H1 (cell line): ENCODE measurements around the gene FBXW8. TPM values are rescaled to one million over a fixed set of nuclear protein-coding genes. Genes with fewer than 3 reads are reported as not detected.

Experiments
- CBX5 ChIP-seq: fragments of 300-800, 300-1000 bp; sonication (generic); IDR thresholded peaks from 2 replicates; pipeline ENCODE4 v1.7.1; 2016; ENCODE audit warnings: antibody characterized with exemption, low read length, low read depth
- CREB1 ChIP-seq: IDR thresholded peaks from 2 replicates; pipeline ENCODE4 v1.6.1; 2012; ENCODE audit warnings: inconsistent platforms
- KDM1A ChIP-seq: fragments of 200-600, 300-600 bp; sonication (generic); IDR thresholded peaks from 2 replicates; pipeline ENCODE4 v1.7.1; 2016; ENCODE audit warnings: mild to moderate bottlenecking, low read length, borderline replicate concordance
- PHF8 ChIP-seq: fragments of 200-600 bp; sonication (generic); conservative IDR thresholded peaks from 2 replicates; pipeline ENCODE4 v1.7.1; 2012; ENCODE audit warnings: low read depth, mild to moderate bottlenecking, inconsistent platforms, low read length, moderate library complexity
- SRF ChIP-seq: IDR thresholded peaks from 2 replicates; pipeline ENCODE4 v1.6.1; 2011; ENCODE audit warnings: mild to moderate bottlenecking, low read depth, low read length, moderate library complexity
- polyA plus RNA-seq, 7 experiments: library from polyadenylated mRNA; depleted of rRNA in 3 of 7; stranded (reverse) in 5 of 7; unstranded in 2 of 7; fragments of >200 nt in 5 of 7; fragments of 200-250 nt in 2 of 7; gene quantifications; 1 replicate in 5 of 7; 2 replicates in 1 of 7; 4 replicates in 1 of 7; pipeline versions ENCODE4 v1.2.1 to v1.2.3, GENCODE V29; 2011 to 2013; ENCODE audit warnings: missing spikeins in 2 of 7, mixed read lengths in 2 of 7
- total RNA-seq: library from RNA; stranded (reverse); fragmentation: NEBNext Ultra II Directional; extraction: Animal tissue kit (Norgen Biotek cat#: 25700); gene quantifications from 2 replicates; pipeline ENCODE4 v1.2.1, GENCODE V29; 2021
- TF ChIP-seq, protein P1 (sequence below): fragments of 300-600 bp; sonication (generic); IDR thresholded peaks from 2 replicates; pipeline ENCODE4 v1.7.1; 2012; ENCODE audit warnings: low read length, moderate library complexity, mild to moderate bottlenecking, inconsistent platforms; ENCODE audit not compliant: insufficient replicate concordance

The FBXW8 gene
- total and polyA plus RNA-seq, 2 of the 8 experiments (the other 6 are each of a cell fraction or from before 2014, with no cell fraction given) = 15.8 to 16.0 TPM

DNA sequence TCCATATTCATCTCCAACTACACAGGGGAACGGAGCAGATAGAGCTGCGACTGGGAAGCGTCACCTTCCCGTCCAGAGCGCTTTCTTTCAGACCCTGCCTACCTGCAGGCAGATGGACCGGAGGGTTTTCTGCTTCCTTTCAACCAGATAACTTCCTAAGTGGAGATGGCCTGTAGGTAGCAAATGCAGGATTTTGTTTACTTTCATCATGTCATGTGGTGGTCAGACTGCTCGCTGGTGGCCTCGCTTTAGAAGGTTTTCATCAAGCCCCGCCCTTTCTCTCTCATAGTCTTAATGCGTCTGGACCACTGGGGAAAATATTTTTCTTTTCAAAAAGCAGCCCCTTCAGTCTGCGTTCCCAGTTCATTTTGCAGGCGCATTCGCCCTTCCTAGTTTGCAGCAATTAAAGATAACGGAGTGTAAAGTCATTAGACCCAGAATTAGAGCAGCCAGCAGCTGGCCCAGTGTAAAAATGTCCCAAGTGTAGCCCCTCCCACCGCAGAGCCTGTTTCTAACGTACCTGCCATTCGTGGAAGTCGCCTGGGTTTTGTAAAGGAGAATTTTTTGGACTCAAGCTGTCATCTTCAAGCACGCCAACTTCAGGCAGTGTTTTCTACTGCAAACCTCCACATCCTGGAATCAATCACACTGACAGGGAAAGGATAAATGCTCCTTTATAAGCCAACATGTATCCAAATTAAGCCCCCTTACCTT is 119.6 kb downstream of the FBXW8 start (continued):
- TF ChIP-seq, protein P1, sequence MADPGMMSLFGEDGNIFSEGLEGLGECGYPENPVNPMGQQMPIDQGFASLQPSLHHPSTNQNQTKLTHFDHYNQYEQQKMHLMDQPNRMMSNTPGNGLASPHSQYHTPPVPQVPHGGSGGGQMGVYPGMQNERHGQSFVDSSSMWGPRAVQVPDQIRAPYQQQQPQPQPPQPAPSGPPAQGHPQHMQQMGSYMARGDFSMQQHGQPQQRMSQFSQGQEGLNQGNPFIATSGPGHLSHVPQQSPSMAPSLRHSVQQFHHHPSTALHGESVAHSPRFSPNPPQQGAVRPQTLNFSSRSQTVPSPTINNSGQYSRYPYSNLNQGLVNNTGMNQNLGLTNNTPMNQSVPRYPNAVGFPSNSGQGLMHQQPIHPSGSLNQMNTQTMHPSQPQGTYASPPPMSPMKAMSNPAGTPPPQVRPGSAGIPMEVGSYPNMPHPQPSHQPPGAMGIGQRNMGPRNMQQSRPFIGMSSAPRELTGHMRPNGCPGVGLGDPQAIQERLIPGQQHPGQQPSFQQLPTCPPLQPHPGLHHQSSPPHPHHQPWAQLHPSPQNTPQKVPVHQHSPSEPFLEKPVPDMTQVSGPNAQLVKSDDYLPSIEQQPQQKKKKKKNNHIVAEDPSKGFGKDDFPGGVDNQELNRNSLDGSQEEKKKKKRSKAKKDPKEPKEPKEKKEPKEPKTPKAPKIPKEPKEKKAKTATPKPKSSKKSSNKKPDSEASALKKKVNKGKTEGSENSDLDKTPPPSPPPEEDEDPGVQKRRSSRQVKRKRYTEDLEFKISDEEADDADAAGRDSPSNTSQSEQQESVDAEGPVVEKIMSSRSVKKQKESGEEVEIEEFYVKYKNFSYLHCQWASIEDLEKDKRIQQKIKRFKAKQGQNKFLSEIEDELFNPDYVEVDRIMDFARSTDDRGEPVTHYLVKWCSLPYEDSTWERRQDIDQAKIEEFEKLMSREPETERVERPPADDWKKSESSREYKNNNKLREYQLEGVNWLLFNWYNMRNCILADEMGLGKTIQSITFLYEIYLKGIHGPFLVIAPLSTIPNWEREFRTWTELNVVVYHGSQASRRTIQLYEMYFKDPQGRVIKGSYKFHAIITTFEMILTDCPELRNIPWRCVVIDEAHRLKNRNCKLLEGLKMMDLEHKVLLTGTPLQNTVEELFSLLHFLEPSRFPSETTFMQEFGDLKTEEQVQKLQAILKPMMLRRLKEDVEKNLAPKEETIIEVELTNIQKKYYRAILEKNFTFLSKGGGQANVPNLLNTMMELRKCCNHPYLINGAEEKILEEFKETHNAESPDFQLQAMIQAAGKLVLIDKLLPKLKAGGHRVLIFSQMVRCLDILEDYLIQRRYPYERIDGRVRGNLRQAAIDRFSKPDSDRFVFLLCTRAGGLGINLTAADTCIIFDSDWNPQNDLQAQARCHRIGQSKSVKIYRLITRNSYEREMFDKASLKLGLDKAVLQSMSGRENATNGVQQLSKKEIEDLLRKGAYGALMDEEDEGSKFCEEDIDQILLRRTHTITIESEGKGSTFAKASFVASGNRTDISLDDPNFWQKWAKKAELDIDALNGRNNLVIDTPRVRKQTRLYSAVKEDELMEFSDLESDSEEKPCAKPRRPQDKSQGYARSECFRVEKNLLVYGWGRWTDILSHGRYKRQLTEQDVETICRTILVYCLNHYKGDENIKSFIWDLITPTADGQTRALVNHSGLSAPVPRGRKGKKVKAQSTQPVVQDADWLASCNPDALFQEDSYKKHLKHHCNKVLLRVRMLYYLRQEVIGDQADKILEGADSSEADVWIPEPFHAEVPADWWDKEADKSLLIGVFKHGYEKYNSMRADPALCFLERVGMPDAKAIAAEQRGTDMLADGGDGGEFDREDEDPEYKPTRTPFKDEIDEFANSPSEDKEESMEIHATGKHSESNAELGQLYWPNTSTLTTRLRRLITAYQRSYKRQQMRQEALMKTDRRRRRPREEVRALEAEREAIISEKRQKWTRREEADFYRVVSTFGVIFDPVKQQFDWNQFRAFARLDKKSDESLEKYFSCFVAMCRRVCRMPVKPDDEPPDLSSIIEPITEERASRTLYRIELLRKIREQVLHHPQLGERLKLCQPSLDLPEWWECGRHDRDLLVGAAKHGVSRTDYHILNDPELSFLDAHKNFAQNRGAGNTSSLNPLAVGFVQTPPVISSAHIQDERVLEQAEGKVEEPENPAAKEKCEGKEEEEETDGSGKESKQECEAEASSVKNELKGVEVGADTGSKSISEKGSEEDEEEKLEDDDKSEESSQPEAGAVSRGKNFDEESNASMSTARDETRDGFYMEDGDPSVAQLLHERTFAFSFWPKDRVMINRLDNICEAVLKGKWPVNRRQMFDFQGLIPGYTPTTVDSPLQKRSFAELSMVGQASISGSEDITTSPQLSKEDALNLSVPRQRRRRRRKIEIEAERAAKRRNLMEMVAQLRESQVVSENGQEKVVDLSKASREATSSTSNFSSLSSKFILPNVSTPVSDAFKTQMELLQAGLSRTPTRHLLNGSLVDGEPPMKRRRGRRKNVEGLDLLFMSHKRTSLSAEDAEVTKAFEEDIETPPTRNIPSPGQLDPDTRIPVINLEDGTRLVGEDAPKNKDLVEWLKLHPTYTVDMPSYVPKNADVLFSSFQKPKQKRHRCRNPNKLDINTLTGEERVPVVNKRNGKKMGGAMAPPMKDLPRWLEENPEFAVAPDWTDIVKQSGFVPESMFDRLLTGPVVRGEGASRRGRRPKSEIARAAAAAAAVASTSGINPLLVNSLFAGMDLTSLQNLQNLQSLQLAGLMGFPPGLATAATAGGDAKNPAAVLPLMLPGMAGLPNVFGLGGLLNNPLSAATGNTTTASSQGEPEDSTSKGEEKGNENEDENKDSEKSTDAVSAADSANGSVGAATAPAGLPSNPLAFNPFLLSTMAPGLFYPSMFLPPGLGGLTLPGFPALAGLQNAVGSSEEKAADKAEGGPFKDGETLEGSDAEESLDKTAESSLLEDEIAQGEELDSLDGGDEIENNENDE = no peak
- no peak for TF ChIP-seq SRF
- TF ChIP-seq KDM1A = no peak
- TF ChIP-seq CREB1 = no peak
- TF ChIP-seq CBX5 = no peak
- TF ChIP-seq PHF8 = no peak
